Smooth muscle cell of the brain vasculature (primary cell): Measurements from ENCODE around the gene ZNF394.

Experiments used
- DNase-seq: peaks from one replicate; pipeline ENCODE4 v3.0.0-alpha.2; 2012; ENCODE audit warnings: low read depth, low spot score

The ZNF394 gene

DNA sequence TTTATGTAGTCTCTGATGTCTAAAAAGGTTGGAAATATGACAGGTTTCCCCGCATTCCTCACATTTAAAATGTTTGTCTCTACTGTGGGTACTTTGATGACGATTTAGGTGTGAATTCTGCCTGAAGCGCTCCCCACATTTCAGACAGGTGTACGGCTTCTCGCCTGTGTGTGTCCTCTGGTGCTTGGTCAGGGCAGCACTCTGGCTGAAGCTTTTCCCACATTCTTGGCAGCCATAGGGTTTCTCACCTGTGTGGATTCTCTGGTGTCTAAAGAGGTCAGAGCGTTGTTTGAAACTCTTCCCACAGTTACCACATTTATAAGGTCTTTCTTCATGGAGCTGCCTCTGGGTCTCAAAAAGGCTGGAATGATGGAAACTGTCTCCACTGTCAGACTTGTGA lies 6.3 kb downstream of the ZNF394 start:
- no peak for DNase-seq

DNA sequence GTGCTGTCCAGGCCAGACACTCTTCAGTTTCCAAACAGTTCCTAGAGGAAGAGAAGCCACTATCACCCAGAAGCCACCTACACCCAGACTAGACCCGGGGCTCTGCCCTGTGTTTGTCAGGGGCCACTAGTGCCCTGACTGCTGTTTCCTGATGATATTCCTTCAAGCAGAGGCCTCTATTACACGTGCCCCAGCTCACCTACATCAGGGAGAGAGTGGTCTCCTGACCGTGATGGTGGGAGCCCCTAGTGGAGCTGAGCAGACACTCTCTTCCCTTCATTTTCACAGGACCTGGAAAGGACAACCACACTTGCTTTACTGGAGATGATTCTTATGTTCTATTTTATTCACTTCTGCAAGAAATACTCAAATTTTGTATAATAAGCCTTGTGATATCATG lies 9.2 kb downstream of the ZNF394 start:
- DNase-seq, result no peak

DNA sequence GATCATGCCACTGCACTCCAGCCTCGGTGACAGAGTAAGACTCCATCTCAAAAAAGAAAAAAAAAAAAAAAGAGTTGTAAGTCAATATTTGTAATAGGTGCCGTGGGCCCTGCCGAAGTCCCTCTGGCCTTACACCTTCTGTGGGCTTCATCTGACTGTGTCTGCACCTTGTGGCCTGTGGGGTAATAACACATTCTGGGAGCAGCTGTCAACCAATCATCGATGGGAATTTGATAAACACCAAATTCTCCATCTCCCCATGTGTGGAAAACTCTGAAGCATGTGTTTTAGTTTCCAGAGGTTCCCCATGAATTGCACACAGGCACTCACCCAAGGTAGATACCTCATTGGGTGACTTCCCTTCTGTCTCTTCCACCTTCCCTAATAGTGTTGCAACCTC lies 10.8 kb downstream of the ZNF394 start:
- DNase-seq, result no peak

DNA sequence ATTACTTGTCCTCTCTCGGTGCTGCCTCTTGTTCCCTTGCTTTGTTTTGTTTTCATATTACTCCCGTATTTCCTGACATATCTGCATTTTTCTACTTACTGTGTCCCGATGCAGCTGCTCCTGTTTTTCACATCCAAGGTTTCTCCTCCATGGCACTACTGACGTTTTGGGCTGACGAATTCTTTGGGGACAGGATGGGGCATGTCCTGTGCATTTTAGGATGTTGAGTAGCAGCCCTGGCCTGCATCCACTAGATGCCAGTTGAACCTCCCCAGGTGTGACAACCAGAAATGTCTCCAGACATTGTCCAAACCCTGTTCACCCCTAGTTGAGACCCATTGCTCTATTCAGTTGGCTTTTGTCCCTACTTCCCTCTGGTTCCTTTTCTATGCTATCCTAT lies 15.0 kb downstream of the ZNF394 start:
- DNase-seq, result no peak

DNA sequence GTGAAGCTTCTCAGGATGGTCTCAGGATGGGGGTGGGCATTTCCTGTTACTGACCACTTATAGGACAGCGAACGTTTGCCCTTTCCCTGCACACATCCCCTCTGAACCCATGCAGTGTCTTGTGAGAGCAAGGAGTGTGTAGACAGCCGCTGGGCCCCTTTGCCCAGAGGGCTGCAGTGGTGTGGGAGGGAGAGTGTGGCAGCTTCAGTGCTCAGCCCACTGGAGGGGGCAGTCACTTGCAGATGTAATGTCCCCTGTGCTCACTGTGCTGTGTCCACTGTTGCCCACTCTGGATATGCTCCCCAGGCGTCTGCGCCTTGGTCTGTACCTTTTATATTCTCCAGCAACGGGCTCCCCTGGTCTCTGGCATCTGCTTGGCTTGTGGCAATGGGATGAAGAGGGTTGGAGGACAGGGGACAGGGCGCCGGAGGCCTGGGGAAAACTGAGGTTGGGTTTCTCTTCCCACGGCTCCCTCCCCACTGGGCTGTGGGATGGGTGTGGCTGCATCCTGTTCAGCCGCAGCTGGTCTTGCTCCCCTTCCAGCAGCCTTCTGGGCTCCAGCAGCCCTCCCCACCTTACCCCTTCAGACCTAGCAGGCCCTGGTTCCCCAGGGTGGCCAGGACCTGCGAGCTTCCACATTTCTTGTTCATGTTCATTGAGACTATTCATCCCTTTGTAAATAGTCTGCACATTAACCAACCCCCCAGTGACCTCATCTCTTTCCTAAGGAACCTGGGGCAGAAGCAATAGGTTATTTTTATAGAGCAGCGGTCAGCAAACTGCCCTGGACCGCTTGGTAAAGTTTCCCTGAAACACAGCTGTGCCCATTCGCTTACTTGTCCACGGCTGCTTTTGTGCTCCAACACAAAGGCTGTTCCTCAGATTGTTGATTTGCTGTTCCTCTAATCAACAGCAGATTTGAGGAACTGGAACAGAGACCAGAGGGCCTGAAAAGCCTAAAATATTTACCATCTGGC lies 21.3 kb downstream of the ZNF394 start:
- no peak for DNase-seq

DNA sequence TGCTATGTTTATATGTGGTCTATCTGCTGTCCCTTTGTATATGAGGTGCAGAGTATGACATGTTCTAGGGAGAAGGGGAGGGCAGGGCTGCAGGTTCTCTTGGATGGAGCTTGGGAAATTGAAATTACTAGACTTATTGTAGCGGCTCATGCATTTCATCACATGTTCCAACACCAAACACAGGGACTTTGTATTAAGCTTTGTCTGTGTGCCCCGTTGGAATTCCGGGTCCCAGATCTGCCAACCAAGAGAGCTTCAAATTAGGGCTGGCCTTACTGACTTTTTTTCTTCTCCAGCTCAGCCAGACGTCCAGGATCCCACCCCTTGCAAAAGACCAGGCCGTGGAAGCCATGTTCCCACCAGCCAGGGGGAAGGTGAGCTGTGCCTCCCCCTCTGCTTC lies 24.0 kb downstream of the ZNF394 start:
- no peak for DNase-seq

DNA sequence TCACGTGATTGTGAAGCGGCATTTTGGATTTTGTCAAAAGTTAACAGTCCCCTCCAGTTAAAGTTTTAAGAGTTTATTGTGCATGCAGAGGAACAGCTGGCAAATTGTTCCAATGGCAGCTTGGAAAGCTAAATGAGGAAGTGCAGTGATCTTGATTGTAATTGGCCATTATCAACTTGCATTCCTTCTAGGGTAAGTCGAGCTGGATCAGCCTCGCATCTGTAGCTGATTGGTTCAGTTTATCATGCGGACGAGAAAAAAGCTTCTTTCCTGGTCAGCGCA lies 26.8 kb downstream of the ZNF394 start:
- DNase-seq, result no peak

DNA sequence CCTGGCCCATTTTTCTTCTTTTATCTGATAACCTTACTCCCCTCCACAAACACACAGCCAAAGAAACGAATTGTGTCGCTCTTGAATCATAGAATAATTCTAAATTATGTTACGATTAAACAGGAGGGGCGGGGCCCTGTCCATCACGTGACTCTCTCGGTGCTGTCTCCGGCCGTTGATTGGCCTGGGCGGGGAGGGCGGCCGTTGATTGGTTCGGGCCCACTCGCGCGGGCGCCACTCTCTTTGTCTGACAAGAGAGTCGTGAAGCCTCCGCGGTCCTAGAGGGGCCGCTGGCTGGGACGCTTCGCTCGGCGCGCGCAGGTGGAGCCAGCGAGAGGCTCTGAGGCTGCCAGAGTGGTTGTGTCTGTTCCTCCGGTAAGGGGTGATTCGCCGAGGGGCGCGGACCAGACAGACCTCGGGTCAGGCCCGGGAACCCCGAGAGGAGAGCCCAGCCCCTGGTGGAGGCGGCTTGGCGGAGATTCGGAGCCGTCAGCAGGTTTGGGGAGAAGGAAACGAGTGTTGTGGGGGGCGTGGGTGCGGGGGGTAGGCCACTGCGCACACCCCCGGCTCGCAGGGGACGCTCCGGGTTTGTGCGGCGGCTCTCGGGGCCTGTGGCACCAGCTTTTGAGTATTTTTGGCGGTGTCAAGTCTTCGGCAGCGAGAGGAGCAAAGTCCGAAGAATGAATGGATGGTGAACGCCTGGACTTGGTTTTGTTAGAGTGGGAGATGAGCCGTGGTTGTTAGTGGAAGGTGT lies 27.3 kb downstream of the ZNF394 start, which contains the start of gene ZNF789:
Gene ZNF789 (plus strand): TSS at position 330 of the 754 bp plus-strand sequence. CDS start 3,567 bp downstream, outside the sequence.
- peak; percentile 87 for DNase-seq

DNA sequence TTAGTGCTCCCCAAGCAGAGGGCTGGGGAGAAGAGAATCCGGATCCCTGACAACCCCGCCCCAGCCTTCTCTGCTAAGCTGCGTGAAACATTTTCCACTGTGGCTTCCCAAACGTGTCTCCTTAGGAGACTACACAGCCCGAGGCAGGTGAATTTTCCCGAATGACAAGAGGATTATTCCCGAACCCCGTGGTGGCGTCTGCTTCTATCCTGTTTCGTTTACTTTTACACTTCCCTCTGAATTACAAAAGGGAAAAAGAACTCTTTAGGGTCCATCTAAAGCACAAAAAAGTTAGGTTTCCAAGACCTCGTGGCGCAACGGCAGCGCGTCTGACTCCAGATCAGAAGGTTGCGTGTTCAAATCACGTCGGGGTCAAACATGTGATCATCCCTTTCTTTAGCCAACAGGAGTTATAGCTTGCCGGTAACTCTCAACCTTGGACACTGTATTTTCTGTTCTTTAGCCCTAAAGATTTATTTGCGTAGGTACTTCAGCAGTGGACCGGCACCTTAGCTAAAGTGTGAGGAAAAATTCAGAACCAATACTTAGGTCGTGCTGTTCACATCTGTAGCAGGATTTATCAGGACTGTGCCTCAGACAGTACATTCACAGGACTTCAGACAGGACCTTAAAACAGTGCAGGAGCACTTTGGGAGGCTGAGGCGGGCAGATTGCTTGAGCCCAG lies 30.6 kb downstream of the ZNF394 start:
- DNase-seq, result no peak

DNA sequence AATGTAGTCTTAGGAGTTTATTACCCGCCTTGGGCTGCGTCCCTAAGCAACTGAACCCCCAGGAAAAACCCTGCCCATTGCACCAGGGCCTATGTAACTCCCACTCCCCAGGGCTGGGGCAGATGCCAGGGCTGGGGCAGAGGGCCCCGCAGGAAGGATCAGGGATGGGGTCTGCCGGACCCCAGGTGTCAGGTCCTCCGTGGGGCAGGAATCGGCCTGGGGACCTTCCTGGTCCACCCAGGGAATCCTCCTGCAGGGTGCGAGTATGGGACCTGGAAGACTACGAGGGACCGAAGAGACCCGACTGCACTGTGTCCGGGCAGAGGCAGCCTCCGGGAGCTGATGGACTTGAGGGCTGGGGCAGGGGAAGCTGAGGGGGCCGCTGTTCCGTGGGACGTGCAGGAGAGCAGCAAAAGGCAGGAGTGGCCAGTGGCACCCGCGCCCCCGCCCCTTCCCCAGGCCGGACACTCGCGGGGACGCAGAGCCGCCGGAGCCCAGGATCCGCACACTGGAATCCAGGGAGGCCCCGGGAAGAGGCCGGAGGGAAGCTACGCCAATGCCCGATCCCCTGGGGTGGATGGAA lies 31.7 kb downstream of the ZNF394 start:
- no peak for DNase-seq

DNA sequence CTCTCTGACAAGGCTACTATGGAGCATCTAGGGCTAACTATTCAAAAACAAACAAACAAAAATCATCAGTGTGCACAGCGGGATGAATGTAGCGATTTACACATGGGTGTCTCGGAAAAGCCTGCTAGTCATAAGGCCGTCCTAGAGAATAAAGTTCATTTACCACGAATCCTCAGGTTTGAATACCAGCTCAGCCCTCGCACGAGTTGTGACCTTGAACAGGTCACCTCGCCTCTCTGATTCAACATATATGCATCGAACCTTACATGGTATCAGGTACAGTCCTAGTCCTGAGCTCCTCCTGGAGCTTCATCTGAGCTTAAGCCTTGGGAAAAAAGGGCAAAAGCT lies 34.7 kb downstream of the ZNF394 start:
- no peak for DNase-seq

DNA sequence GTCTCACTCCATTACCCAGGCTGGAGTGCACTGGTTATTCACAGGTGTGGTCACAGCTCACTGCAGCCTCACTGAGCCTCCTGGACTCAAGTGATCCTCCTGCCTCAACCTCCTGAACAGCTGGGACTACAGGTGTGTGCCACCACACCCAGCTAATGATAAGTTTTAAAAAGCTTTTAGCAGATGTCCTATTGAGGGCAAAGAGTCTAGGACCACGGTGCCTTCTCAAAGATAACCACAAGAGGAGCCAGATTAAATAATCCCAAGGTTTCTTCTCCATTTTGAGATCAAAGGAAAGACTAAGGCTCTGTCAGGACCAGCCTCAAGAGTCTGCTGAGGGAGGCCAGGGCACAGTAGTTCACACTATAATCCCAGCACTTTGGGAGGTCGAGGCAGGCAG lies 38.9 kb downstream of the ZNF394 start:
- no peak for DNase-seq

DNA sequence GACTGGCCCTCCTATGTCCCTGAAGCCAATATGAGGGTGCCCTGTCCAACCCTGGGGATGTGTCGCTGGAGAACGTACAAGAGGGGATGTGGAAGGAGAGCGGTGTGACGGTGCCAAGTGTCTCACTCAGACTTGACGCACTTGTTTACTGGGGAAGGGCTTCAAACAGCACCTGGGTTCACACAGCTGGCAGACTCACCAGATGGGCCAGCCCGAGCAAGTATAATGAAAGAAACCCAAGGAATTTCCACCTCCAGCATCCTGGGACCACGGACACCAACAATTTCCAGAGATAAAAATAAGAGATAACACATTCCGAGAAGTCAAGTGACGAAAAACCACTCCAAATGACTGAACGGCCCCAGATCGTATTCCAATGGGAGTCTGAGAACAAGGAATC lies 39.4 kb downstream of the ZNF394 start:
- no peak for DNase-seq

DNA sequence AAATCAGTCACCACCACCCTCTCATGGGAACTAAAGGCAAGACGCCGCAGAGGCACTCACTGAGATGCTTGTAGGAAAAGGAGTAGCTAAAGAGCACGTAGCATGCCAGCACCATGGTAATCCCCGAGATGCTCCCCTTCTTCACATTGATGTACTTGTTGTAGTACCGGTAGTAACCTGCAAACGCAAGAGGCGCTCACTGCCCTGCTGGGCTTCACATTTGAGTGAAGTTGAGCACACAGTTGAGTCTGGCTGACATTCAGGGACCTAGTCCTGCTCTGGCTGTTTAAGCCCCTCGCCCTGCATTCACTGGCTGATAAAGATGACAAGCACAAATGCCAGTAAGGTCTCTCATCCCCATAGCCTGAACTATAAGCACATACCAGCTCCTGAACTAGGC lies 41.0 kb downstream of the ZNF394 start:
- DNase-seq, result no peak

DNA sequence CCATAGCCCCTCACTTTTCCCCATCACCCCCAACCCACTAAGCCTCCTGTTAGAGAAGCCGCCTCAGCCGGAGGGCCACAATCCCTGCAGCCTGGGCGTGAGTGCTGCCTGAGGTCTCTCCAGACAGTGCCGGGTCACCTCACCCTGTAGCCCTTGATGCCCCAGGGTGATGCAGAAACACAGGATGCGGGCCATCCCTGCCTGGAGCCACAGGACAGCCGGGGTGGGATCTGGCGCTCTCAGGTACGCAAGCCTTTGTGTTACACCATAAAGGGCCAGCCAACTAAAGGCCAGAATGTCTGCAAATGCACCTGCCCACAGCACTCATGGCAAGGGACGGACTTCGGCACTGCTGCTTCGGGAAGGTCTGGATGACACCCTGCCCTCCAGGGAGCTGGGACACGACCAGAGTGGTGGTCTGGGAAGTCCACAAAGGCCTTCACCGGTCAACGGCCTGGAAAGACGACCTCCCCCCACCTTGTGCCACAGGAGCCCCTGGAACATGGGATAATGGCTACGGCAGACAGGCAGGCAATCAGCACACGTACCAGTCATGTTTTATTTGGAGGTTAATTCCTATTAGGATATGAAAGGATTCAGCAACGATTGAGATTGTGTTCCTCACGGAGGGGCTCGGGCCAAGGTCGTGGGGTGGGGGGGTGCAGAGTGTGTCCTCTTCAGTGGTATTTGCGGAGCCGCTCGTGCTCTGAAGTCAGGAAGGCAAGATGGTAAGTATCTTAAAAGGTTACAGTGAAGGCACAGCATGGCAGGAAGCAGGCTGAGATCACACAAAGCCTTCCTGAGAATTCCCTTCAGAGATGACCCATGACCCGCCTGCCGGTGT lies 42.2 kb downstream of the ZNF394 start:
- no peak for DNase-seq

DNA sequence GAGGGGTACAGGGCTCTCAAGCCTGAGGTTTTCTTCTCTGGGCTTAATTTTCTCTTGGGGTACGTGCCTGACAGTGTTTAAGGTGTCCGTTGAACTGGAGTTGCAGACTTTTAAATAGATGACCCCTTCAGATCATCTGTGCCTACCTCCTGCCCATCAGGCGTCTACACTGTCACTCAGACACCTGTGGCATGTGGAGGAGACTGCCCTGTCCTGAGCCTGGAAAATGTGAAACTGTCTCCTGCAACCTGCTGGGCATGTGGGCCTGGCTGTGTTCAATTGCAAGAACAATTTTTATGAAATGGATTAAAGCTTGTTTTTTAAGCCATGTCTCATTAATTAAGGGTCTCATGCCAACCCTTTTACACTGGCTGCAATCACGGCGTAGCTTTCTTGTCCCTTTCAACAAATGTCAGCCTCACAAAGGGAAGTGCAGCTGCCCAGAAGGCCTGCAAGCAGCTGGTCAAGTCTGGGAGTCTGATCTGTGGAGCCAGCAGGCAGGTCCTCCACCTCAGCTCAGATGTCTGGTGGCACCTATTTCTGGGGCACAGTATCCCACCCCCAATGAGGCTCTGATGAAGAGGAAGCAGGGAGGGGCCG lies 42.9 kb downstream of the ZNF394 start:
- no peak for DNase-seq

DNA sequence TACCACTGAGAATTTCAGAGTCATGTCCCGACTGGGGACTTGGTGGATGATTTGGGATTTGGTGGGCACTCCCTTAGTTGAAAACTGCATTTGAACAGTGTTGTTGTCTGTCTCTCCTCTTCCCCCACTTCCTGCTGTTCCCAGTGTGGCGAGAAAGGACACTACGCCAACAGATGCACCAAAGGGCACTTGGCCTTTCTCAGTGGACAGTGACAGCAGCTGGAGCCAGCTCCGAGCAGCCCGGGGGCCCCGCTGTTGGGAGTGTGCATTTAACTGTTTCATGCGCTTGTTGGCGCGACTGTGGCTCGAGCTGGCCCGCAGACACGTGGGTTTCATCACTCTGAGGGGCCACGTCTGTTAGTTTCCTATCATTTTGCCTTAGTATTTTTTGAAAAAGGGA lies 43.8 kb downstream of the ZNF394 start:
- no peak for DNase-seq

DNA sequence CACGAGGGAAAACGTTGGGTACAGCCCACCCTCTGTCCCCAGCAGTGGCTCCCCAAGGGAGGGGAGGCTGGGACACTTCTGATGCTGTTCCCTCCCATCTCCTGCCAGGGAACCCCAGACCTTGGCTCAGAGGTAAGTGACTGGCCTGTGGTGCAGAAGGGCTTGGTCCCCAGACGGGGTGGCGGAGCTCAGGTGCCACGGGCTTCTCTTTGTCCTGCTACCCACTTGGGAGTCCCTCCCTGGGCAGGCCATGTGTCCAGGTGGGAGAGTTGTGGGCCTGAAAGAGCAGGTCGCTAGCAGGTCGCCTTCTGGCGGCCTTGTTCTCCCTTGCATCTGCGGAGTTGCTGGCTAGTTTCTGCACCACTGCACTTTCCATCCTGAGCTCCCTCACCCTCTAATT lies 44.2 kb downstream of the ZNF394 start:
- DNase-seq, result no peak

DNA sequence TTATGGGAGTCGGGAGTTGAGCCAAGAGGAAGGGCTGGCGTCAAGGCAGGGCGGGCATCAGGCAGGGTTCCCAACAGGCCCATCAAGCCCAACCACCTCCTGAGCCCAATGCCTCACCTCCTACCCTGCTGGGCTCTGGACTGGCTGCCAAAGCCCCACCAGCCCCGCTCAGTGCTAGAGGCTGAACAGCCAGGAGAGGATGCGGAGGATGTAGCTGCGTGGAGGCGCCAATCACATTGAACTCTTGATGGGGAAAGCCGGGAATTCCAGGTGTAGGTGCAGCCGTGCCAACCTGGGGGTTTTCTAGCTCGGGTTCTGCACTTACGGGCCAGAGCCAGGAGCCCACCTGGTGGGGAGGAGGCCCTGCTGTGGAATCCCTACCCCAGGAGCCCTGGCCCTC lies 47.0 kb downstream of the ZNF394 start:
- DNase-seq, result no peak

DNA sequence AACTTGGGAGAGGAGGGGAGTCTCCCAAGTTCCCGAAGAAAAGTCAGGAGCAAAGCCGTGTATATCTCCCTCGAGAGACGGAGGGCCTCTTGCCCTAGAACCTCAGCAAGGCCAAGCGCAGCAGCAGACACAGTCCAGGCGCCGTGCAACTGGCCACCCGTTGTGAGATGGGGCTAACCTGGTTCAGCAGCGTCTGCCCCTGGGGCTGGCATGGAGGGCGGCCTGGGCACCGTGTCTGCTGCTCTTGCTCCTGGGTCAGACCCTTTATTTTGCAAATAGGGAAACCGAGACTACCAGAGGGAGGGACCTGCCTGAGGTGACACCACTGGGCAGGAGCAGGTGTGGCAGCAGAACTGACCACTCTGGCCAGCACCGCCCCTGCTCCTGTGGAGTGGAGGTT lies 47.5 kb downstream of the ZNF394 start:
- DNase-seq, result no peak

DNA sequence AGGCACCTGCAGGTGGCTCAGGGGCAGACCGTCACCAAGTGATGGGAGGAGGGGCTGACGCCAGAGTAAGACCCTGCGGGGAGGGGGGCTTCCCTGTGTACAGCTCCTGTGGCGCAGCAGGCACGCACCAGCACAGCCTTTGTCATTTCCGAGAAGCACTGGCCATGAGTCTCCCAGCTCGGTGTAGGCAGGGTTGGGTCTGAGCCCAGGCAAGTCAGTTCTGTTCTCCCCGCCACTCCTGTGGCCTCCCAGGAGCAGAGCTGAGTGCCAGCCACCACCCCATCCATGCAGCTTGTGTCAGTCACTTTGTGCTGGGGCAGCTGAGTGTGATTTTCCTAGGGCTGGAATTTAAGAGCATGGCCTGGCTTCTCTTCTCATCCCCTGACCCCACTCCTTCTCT lies 48.1 kb downstream of the ZNF394 start:
- DNase-seq, result no peak
